HCT116 (cell line): ENCODE results near the gene MTMR12. TPM values are rescaled to one million over a fixed set of nuclear protein-coding genes. Genes with fewer than 3 reads are reported as not detected.

Source experiments
- ATAC-seq: fragments of 200-7000 bp; cut with Tn5 transposase; 2 replicates; pipeline ENCODE4 v1.9.1; 2020; ENCODE audit warnings: mild to moderate bottlenecking, moderate library complexity
- BruUV-seq: library from RNA; stranded (reverse); fragments of 400-500 nt; replicated peaks from 2 replicates; lab custom pipeline; 2021; lab: Mats Ljungman, UMichigan
- CTCF ChIA-PET: fragments of 300-600 bp; sonication (Branson Sonifier 250); formaldehyde crosslinking; loops from one replicate; lab custom pipeline; 2021; ENCODE audit warnings: antibody characterized with exemption; lab: Charles Lee
- POLR2A ChIA-PET: fragments of 300-600, 350-600 bp; sonication (Branson Sonifier 250); formaldehyde crosslinking; loops from one replicate; lab custom pipeline; 2021; ENCODE audit warnings: antibody characterized with exemption; lab: Charles Lee
- RAD21 ChIA-PET, 2 experiments: fragments of 300-600 bp; sonication (Branson Sonifier 250); formaldehyde crosslinking; loops; one replicate each; lab custom pipeline; 2023; ENCODE audit warnings: low total read pairs in 2 of 2; ENCODE audit not compliant: uncharacterized antibody in 2 of 2, unreplicated experiment in 2 of 2, low non-redundant PET in 1 of 2; lab: Charles Lee
- DNase-seq: peaks from one replicate; pipeline ENCODE4 v3.0.0-alpha.2; 2010; ENCODE audit warnings: low read depth, low spot score
- H2AFZ ChIP-seq: fragments of 200-600 bp; shearing (Covaris generic), sonication (generic); 2 replicates; pipeline ENCODE4 v1.6.1; 2017; ENCODE audit warnings: low read depth, mixed run types, mixed read lengths, antibody characterized with exemption, low read length; ENCODE audit not compliant: poor library complexity, severe bottlenecking
- H3K27ac ChIP-seq: 2 replicates; pipeline ENCODE4 v1.5.1; 2012; ENCODE audit warnings: low read depth, low read length
- H3K27me3 ChIP-seq: fragments of 200-600 bp; sonication (generic); 2 replicates; pipeline ENCODE4 v1.6.1; 2016; ENCODE audit warnings: mixed run types, low read length, mixed read lengths; ENCODE audit not compliant: insufficient read depth
- H3K36me3 ChIP-seq, 2 experiments: fragments of 200-500 bp in 1 of 2; fragments of 200-600 bp in 1 of 2; sonication (Bioruptor generic) in 1 of 2; sonication (generic) in 1 of 2; 2 replicates each; pipeline versions ENCODE4 v1.5.1 to v1.6.1; 2014 to 2016; ENCODE audit warnings: low read length in 2 of 2, inconsistent platforms in 1 of 2, mixed read lengths in 1 of 2, mixed run types in 1 of 2; ENCODE audit not compliant: insufficient read depth in 2 of 2, control insufficient read depth in 1 of 2
- H3K4me1 ChIP-seq, 2 experiments: fragments of 200-600 bp in 1 of 2; sonication (generic) in 1 of 2; 2 replicates each; pipeline versions ENCODE4 v1.5.1 to v1.6.1; 2012 to 2017; ENCODE audit warnings: low read length in 2 of 2, inconsistent platforms in 1 of 2, mild to moderate bottlenecking in 1 of 2, mixed read lengths in 1 of 2, mixed run types in 1 of 2, moderate library complexity in 1 of 2; ENCODE audit not compliant: insufficient read depth in 2 of 2, control insufficient read depth in 1 of 2
- H3K4me2 ChIP-seq: fragments of 200-600 bp; sonication (generic); 2 replicates; pipeline ENCODE4 v1.6.1; 2017; ENCODE audit warnings: mixed run types, low read length, mixed read lengths
- H3K4me3 ChIP-seq, 2 experiments: fragments of 200-600 bp in 1 of 2; sonication (generic) in 1 of 2; replicated peaks in 1 of 2; 2 replicates each; pipeline ENCODE4 v1.5.1; 2011 to 2016; ENCODE audit warnings: low read length in 2 of 2, control low read depth in 1 of 2, low read depth in 1 of 2, mild to moderate bottlenecking in 1 of 2, mixed read lengths in 1 of 2, mixed run types in 1 of 2
- H3K79me2 ChIP-seq: fragments of 200-600 bp; sonication (generic); 2 replicates; pipeline ENCODE4 v1.6.1; 2017; ENCODE audit warnings: mild to moderate bottlenecking, mixed run types, low read length, moderate library complexity, mixed read lengths; ENCODE audit not compliant: insufficient read depth
- H3K9ac ChIP-seq: fragments of 200-600 bp; sonication (generic); 2 replicates; pipeline ENCODE4 v1.6.1; 2016; ENCODE audit warnings: low read length, mixed read lengths
- H3K9me2 ChIP-seq: fragments of 200-600 bp; sonication (generic), shearing (Covaris generic); 2 replicates; pipeline ENCODE4 v1.6.1; 2017; ENCODE audit warnings: mixed run types, mild to moderate bottlenecking, moderate library complexity; ENCODE audit not compliant: insufficient read depth
- H3K9me3 ChIP-seq, 2 experiments: fragments of 200-500 bp in 1 of 2; fragments of 200-600 bp in 1 of 2; sonication (Bioruptor generic) in 1 of 2; sonication (generic) in 1 of 2; 2 replicates each; pipeline ENCODE4 v1.6.1; 2014 to 2017; ENCODE audit warnings: low read length in 2 of 2, mixed read lengths in 2 of 2, inconsistent platforms in 1 of 2, low read depth in 1 of 2, mild to moderate bottlenecking in 1 of 2, mixed run types in 1 of 2, moderate library complexity in 1 of 2; ENCODE audit not compliant: control insufficient read depth in 1 of 2, insufficient read depth in 1 of 2
- H4K20me1 ChIP-seq: fragments of 200-600 bp; sonication (generic), shearing (Covaris generic); 2 replicates; pipeline ENCODE4 v1.6.1; 2017; ENCODE audit warnings: mixed run types, mild to moderate bottlenecking, moderate library complexity; ENCODE audit not compliant: insufficient read depth
- CBX3 ChIP-seq: IDR thresholded peaks from 2 replicates; pipeline ENCODE4 v1.6.1; 2012; ENCODE audit warnings: low read depth
- CTCF ChIP-seq, 3 experiments: fragments of 200-600 bp in 1 of 3; sonication (generic) in 1 of 3; IDR thresholded peaks in 2 of 3; conservative IDR thresholded peaks in 1 of 3; 2 replicates each; pipeline ENCODE4 v1.5.1; 2012 to 2017; ENCODE audit warnings: low read depth in 2 of 3, low read length in 2 of 3, antibody characterized with exemption in 1 of 3, borderline replicate concordance in 1 of 3, control low read depth in 1 of 3, mild to moderate bottlenecking in 1 of 3, mixed read lengths in 1 of 3, mixed run types in 1 of 3, moderate library complexity in 1 of 3; ENCODE audit not compliant: insufficient read depth in 1 of 3
- ELF1 ChIP-seq: IDR thresholded peaks from 2 replicates; pipeline ENCODE4 v1.6.1; 2012; ENCODE audit warnings: low read depth, borderline replicate concordance
- EZH2 ChIP-seq: fragments of 200-600 bp; sonication (generic); IDR thresholded peaks from 2 replicates; pipeline ENCODE4 v1.6.1; 2017; ENCODE audit warnings: antibody characterized with exemption, mixed run types
- EZH2phosphoT487 ChIP-seq: fragments of 200-600 bp; IDR thresholded peaks from 2 replicates; pipeline ENCODE4 v1.6.1; 2018; ENCODE audit warnings: antibody characterized with exemption, borderline replicate concordance
- FOSL1 ChIP-seq: IDR thresholded peaks from 2 replicates; pipeline ENCODE4 v1.6.1; 2012; ENCODE audit warnings: low read depth
- JUND ChIP-seq: IDR thresholded peaks from 2 replicates; pipeline ENCODE4 v1.6.1; 2012
- MAX ChIP-seq: IDR thresholded peaks from 2 replicates; pipeline ENCODE4 v1.6.1; 2012
- POLR2A ChIP-seq: IDR thresholded peaks from 2 replicates; pipeline ENCODE4 v1.7.0; 2011; ENCODE audit warnings: borderline replicate concordance; ENCODE audit not compliant: insufficient read depth, insufficient read length; ENCODE audit errors: extremely low read depth
- RAD21 ChIP-seq: IDR thresholded peaks from 2 replicates; pipeline ENCODE4 v1.6.1; 2012; ENCODE audit warnings: low read depth, mild to moderate bottlenecking
- SIN3A ChIP-seq: IDR thresholded peaks from 2 replicates; pipeline ENCODE4 v1.6.1; 2012; ENCODE audit warnings: low read depth
- SP1 ChIP-seq: IDR thresholded peaks from 2 replicates; pipeline ENCODE4 v1.6.1; 2012; ENCODE audit warnings: low read depth
- SRF ChIP-seq: IDR thresholded peaks from 2 replicates; pipeline ENCODE4 v1.6.1; 2012; ENCODE audit warnings: low read depth
- TCF7L2 ChIP-seq: IDR thresholded peaks from 2 replicates; pipeline ENCODE4 v1.7.0; 2011; ENCODE audit warnings: borderline replicate concordance, inconsistent platforms; ENCODE audit not compliant: insufficient read depth, insufficient read length; ENCODE audit errors: extremely low read depth
- YY1 ChIP-seq: IDR thresholded peaks from 2 replicates; pipeline ENCODE4 v1.6.1; 2011; ENCODE audit warnings: low read length, low read depth, moderate library complexity, mild to moderate bottlenecking; ENCODE audit not compliant: insufficient replicate concordance; ENCODE audit errors: extremely low read depth
- ZBTB33 ChIP-seq: IDR thresholded peaks from 2 replicates; pipeline ENCODE4 v1.6.1; 2011; ENCODE audit warnings: mild to moderate bottlenecking, low read length, moderate library complexity; ENCODE audit not compliant: insufficient replicate concordance; ENCODE audit errors: extremely low read depth
- ZFX ChIP-seq: fragments of 450-650 bp; IDR thresholded peaks from 2 replicates; pipeline ENCODE4 v1.6.1; 2017
- ZNF274 ChIP-seq: fragments of 200-500 bp; sonication (Bioruptor generic); IDR thresholded peaks from 2 replicates; pipeline ENCODE4 v1.6.1; 2014; ENCODE audit warnings: mild to moderate bottlenecking, low read depth, low read length, inconsistent platforms
- intact Hi-C: fragments of 100-400 bp; cut with micrococcal nuclease; formaldehyde crosslinking; loops from 2 replicates; pipeline ENCODE4 v1.10.0; 2022
- total RNA-seq: library from RNA; stranded (reverse); gene quantifications from one replicate; pipeline ENCODE4 v1.2.1, GENCODE V29; 2021; ENCODE audit not compliant: unreplicated experiment

Gene MTMR12
- total RNA-seq, 1 experiment from 2014 or later: 27.3 TPM

- ChIA-PET RAD21 (no interaction called here), CTCF (interaction anchor here (1.0 kb wide), 1 partner anchor 17 kb away, joined by 4 read pairs; no protein-coding TSS in a partner anchor), POLR2A (no interaction called here)
- intact Hi-C loops: no loop called here
- Histone ChIP-seq H3K36me3 (peaks cover 23 to 33% of the 10 kb centered on the region in 2 experiments), H3K27me3 (no peaks in the 10 kb centered on the region), H4K20me1 (no peaks in the 10 kb centered on the region), H3K4me1 (no peaks in the 10 kb centered on the region), H3K9me3 (no peaks in the 10 kb centered on the region), H3K4me3 (no peak overlapping the region), H3K9ac (no peak overlapping the region), H3K4me2 (no peak overlapping the region), H3K9me2 (no peaks in the 10 kb centered on the region), H2AFZ (no peak overlapping the region), H3K79me2 (no peaks in the 10 kb centered on the region), H3K27ac (no peak overlapping the region)
- no peak for DNase-seq
- TF ChIP-seq CTCF (IDR thresholded peaks at IDR 0.05 in 2 of 3, conservative IDR thresholded peaks at IDR 0.05 in 1 of 3; ENCODE audit: borderline replicate concordance in 1 of 3, insufficient read depth in 1 of 3, low read depth in 2 of 3, low read length in 2 of 3) (no peak), JUND (no peak), SRF (no peak), FOSL1 (no peak), EZH2 (no peak), CBX3 (no peak), POLR2A (no peak), ZNF274 (no peak), EZH2phosphoT487 (no peak), ZFX (no peak), ELF1 (no peak), YY1 (no peak), RAD21 (no peak), SP1 (no peak), MAX (no peak), SIN3A (no peak), TCF7L2 (no peak), ZBTB33 (no peak)
- no TSS peak for BruUV-seq
- ATAC-seq: no peak
These were observed 63.1 kb downstream of the MTMR12 start for GRCh38 chr5:32249668-32250067.
